Epithelial cell of prostate (primary cell): Measurements from ENCODE around the gene FLVCR2.
"Not testable (repeated sequence)": the region's sequence is repeated elsewhere in the genome, so short reads cannot be mapped to it uniquely, and the experiment has no call there.

Source experiments
- DNase-seq: peaks from one replicate; pipeline ENCODE4 v3.0.0-alpha.2; 2011; ENCODE audit warnings: low read depth, low spot score
- H3K27ac ChIP-seq: fragments of 450-650 bp; 2 replicates; pipeline ENCODE4 v1.5.1; 2017; ENCODE audit warnings: mild to moderate bottlenecking

FLVCR2 gene

GRCh38 chr14:75657331-75657730 is 78.9 kb downstream of the FLVCR2 start:
- no peak for DNase-seq

GRCh38 chr14:75658957-75659356 is 80.5 kb downstream of the FLVCR2 start:
- no peak for DNase-seq
- H3K27ac ChIP-seq = no peak overlapping the region

More at GRCh38 chr14:75657331-75657730, 78.9 kb downstream of the FLVCR2 start:
- no peak overlapping the region for H3K27ac ChIP-seq

DNA sequence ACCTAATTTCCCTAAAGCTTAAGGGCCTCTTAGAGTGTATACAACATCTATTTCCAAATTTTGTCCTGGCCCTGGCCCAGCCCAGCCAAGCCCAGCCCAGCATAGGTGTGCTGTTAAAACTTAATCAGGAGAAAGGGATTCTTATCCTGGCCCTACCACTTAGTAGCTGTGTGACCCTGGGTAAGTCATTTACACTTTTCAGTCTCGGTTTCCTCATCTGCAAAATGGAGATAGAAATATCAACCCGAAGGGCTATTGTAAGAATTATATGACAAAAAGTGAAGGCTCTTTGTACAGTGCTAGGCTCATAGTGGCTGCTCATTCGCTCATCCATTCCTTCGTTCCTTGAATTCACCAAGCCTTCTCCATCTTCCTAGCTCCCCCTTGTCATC is 81.8 kb downstream of the FLVCR2 start:
- H3K27ac ChIP-seq = peak overlapping the region; percentile 78
- DNase-seq = no peak

- DNase-seq = peak; percentile 99
These were observed 82.4 kb downstream of the FLVCR2 start, which contains the start of the genes ERG28 and TTLL5 for GRCh38 chr14:75660630-75661498. Gene ERG28 (minus strand): TSS chr14:75660876. CDS start chr14:75657502, 3,374 bp downstream. Gene TTLL5 (plus strand): TSS chr14:75661246. CDS start chr14:75663150, 1,904 bp downstream.

DNA sequence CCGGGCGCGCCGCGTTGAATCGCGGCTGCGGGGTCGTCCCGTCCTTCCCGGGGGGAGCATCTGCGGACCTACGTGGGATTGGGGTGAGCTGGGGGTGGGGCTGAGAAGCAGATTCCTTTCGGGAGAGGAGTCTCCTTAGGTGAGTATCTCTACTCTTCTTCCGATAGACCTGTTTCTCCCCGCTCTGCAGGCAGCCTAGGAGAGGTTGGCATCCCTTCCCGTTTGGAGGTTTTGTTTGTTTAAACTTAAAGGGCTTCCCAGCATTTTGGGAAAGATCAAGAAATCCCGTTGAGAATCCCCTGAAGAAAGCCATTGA is 83.0 kb downstream of the FLVCR2 start:
- DNase-seq = no peak
- H3K27ac ChIP-seq = peak overlapping the region; percentile 78

More at GRCh38 chr14:75660630-75661498, 82.4 kb downstream of the FLVCR2 start, which contains the start of the genes ERG28 and TTLL5:
- peak within 1 kb of the TSS; percentile 78 for H3K27ac ChIP-seq

DNA sequence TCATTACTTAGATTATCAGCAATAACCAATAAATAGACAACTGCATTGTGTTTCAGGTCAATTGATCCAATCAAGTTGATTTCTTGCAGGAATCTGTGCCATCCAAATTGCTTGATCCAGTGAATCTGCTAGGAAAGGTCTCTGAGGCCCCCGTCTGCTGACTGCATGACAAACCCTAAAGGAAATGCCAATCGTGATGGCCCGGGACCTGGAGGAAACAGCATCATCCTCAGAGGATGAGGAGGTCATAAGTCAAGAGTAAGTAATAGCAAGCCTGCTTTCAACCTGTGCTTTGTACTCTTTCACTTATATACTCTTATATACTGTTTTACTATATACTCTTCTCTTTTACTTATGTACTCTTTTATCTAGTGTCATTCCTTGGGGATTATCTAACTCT is 84.5 kb downstream of the FLVCR2 start:
- H3K27ac ChIP-seq = no peak overlapping the region
- DNase-seq = no peak

DNA sequence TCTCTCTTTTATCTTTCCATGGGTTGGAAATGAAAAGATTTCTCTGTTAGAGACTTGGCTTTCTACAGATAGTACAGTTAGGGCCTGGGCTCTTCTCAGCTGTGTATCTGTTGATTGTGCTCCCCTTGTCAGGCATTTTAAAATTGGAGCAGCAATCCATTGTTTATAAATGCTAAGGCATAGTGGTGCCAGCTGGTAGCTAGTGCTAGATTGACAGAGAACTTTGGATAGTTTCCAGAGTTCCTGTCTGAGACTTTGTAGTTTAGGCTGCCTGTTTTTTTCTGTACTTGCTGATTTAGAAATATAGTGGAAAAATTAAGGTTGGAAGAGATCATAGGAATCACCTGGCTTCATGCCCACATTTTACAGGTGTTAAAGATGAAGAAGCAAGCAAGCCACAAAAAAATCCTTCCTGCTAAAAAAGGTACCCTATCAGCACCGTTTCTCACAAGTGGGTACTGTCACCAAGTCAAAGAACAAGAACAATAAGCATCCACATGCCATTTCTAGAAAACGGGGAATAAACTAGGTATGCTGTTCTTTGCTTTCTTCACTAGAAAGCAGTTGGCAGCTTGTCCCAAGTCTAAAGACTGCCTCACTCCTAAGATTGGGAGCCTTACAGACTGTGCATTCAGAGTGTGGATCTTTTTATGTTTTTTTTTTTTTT is 88.8 kb downstream of the FLVCR2 start:
- no peak overlapping the region for H3K27ac ChIP-seq
- no peak for DNase-seq

DNA sequence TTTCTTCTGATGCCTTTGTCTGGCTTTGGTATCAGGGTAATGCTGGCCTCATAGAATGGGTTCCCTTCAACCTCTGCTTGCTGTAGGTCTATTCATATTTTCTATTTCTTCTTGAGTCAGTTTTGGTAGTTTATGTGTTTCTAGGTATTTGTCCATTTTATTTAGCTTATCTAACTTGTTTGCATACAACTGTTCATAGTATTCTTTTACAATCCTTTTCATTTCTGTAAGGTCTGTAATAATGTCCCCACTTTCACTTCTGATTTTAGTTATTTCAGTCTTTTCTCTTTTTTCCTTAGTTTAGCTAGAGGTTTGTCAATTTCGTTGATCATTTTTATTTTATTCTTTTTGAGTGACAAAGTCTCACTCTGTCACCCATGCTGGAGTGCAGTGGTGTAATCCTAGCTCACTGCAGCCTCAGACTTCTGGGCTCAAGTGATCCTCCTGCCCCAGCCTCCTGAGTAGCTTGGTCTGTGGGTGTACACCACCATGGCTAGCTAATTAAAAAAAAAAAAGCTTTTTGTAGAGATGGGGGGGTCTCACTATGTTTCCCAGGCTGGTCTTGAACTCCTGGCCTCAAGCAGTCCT is 94.3 kb downstream of the FLVCR2 start:
- H3K27ac ChIP-seq = no peak overlapping the region
- no peak for DNase-seq

DNA sequence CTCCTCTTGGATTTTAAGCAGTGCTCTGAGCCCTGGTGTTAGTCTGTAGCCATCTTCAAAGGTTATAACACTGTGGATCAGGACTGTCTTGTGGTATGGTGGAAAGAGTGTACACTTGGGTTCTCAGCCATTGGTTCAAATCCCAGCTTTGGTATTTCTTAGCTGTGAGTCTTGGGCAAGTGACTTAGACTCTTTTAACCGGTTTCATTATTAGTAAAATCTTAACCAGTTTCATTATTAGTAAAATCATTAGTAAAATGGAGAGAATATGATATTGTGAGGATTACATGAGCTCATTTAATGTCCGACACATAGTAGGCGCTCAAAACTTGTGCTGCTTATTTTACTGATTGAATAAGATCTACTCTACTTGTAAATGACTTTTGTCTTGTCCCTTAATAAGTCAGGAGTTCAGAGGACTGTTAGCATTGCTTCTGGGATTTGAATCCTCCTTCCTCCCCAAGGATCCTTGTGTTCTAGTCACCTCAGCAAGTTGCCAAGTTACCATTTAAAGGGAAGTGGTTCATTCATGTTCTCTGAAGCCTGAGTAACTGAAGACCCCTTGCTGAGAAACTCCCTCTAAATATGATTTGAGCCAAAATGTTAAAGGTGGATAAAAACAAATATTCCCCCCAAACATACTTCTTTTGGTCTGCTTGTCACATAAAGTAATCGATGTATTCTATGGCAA is 95.1 kb downstream of the FLVCR2 start:
- no peak for DNase-seq
- no peak overlapping the region for H3K27ac ChIP-seq

DNA sequence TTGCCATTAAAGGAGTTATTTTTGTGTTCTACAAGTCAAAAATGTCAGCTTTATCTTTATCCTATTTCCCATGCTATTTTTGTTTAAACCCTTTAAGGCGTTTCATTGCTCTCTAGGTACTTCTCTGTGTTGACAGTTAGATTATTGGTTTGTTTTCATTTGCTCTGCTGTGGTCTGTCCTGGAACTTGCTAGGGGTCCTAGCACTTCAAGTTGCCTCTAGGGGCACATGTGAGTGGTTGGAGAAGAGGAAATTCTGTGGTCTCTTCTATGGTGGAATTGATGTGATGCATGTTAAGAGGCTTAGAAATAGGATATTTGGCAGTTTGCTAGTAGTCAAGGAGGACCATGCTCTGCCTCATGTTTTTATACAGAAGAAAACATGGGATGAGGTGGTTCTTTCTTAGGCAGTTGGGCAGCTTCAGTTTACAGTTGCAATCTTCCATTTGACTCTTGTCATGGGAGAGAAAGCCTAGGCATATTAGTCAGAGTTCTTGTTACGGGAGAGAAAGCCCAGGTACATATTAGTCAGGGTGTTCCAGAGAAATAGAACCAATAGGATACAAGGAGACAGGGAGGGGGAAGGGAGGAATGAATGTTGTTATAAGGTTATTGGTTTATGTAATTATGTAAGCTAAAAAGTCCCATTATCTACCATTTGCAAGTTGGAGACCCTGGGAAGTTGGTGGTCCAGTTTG is 97.0 kb downstream of the FLVCR2 start:
- peak overlapping the region; percentile 47 for H3K27ac ChIP-seq
- peak; percentile 66 for DNase-seq

- no peak for DNase-seq
- no peak overlapping the region for H3K27ac ChIP-seq
These were observed 107.5 kb downstream of the FLVCR2 start for GRCh38 chr14:75685910-75686309.

- H3K27ac ChIP-seq = no peak overlapping the region
- DNase-seq = no peak
These were observed 110.6 kb downstream of the FLVCR2 start for GRCh38 chr14:75689012-75689411.

DNA sequence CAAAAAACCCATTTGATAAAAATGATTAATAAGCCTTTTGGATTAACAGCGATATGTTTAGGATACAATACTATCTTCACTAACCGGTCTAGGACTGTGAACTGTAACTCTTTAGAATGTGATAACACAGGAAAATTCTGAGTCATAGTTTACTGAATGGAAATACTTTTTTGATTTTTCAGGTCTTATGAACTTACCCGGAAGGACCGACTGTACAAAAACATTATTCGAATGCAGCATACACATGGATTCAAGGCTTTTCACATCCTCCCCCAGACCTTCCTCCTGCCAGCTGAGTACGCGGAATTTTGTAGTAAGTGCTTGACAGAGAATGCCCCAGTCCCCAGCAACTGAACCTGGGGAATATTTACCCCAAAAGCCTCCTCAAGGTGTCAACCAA is 111.6 kb downstream of the FLVCR2 start:
- no peak overlapping the region for H3K27ac ChIP-seq
- no peak for DNase-seq

DNA sequence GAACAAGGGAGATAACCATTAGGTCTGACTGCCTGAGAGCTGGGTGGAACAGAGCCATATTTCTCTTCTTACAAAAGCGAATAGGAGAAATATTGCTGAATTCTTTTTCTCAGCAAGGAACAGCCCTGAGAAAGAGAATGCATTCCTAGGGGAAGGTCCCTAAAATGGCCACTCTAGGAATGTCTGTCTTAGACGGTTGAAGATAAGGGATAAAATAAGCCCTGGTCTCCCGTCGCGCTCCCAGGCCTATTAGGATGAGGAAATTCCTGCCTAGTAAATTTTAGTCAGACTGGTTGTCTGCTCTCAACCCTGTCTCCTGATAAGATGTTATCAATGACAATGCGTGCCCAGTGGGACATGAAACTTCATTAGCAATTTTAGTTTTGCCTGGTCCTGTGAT is 116.6 kb downstream of the FLVCR2 start:
- not testable (repeated sequence) for H3K27ac ChIP-seq, DNase-seq

DNA sequence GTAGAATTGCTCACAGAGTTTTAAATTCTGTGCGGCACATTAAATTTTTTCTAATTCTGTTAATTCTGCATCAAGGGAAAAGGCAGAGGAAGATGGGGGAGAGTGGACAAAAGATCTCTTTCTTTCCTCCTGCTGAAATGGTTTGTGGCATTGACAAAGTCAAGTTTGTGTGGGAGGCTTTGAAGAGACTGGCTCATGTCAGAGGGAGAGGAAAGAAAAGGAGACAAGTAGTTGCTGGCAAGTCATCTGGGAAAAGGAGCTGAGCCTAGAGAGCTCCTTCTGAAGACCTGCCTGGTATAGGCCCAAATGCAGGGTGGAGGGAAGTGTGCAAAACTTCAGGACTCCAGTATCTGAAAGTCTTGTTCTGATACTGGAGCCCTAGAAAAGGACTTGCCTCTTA is 119.0 kb downstream of the FLVCR2 start:
- DNase-seq = no peak
- no peak overlapping the region for H3K27ac ChIP-seq
